GM23338 (cell line): Measurements from ENCODE around the gene CSTF2T.

Source experiments
- CREB1 ChIP-seq: fragments of 250-450 bp; sonication (Bioruptor Pico); IDR thresholded peaks from 2 replicates; pipeline ENCODE4 v1.5.0; 2020; ENCODE audit warnings: low read depth, mild to moderate bottlenecking, moderate library complexity
- CTCF ChIP-seq, 2 experiments: fragments of 200-600 bp in 1 of 2; sonication (generic) in 1 of 2; conservative IDR thresholded peaks; 2 replicates each; pipeline versions ENCODE4 v1.5.1 to v1.6.1; 2016 to 2017; ENCODE audit warnings: antibody characterized with exemption in 2 of 2, low read depth in 2 of 2, mild to moderate bottlenecking in 2 of 2, moderate library complexity in 1 of 2
- EZH2 ChIP-seq: fragments of 200-600 bp; sonication (generic); IDR thresholded peaks from one replicate; pipeline ENCODE4 v1.8.0; 2017; ENCODE audit warnings: antibody characterized with exemption, mild to moderate bottlenecking, low read depth; ENCODE audit not compliant: unreplicated experiment
- JUNB ChIP-seq: IDR thresholded peaks from one replicate; pipeline ENCODE4 v1.6.1; 2016; ENCODE audit warnings: antibody characterized with exemption; ENCODE audit not compliant: unreplicated experiment
- POLR2AphosphoS5 ChIP-seq: IDR thresholded peaks from 2 replicates; pipeline ENCODE4 v1.6.1; 2016; ENCODE audit warnings: antibody characterized with exemption, low read depth
- REST ChIP-seq: IDR thresholded peaks from one replicate; pipeline ENCODE4 v1.6.1; 2018; ENCODE audit warnings: antibody characterized with exemption; ENCODE audit not compliant: unreplicated experiment

GRCh38 chr10:51747216-51747615 is 47.8 kb upstream of the CSTF2T start:
- no peak for TF ChIP-seq CTCF (conservative IDR thresholded peaks at IDR 0.05; ENCODE audit: low read depth in 2 of 2)
- no peak for TF ChIP-seq POLR2AphosphoS5
- TF ChIP-seq JUNB: no peak
- no peak for TF ChIP-seq CREB1 (CRISPR knock-in tag)
- TF ChIP-seq REST: no peak
- no peak for TF ChIP-seq EZH2
